Stimulated activated CD8-positive, alpha-beta memory T cell treated with anti-CD3 and anti-CD28 coated beads, Interleukin-7, amount 100 ng/mL, for 48 hours (primary cell): ENCODE results near the gene S100A5.
"Not testable (repeated sequence)": the region's sequence is repeated elsewhere in the genome, so short reads cannot be mapped to it uniquely, and the experiment has no call there.

Source experiments
- DNase-seq, 2 donors: peaks; one replicate each; pipeline ENCODE4 v3.0.0-alpha.2; 2020; ENCODE audit warnings: low read depth in 1 of 2; ENCODE audit errors: extremely low read depth in 1 of 2

Gene S100A5

DNA sequence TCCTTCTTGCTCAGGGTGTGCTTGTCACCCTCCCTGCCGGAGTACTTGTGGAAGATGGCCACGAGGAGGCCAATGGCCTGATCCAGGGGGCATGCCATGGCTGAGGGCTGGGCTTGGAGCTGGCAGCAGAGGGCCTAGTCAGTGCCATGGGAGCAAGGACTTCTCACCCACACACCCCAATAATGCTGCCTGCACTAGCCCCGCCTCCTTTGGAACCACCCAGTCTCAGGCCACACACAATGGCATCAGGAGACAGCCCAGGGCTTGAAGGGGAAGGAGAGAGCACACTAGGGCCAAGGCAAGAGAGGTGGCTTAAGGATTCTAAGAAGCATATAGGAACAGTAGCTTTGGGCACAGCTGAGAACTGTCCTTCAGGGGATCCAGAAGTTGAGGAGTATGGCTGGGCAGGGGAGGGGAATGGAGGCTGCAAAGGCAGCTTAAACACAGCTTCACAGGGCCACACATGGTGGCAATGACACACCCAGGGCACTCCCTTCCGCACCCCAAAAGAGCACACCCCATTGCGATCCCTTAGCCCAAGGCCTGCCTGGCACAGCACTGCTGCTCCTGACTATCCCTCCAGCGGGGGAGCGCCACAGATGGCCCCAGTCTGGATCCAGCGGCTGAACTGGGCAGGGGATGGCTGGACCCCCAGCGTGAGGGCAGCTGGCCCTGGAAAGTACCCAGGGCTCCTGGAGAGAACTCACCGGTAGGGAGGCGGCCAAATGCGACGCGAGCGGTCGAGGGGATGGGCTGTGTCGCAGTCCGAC lies 5.3 kb downstream of the S100A5 start, which contains the start of gene S100A6:
S100A6 (minus strand) TSS at position 750 of the 770 bp plus-strand sequence; CDS start at position 98, 652 bp downstream.
- DNase-seq, result no peak

DNA sequence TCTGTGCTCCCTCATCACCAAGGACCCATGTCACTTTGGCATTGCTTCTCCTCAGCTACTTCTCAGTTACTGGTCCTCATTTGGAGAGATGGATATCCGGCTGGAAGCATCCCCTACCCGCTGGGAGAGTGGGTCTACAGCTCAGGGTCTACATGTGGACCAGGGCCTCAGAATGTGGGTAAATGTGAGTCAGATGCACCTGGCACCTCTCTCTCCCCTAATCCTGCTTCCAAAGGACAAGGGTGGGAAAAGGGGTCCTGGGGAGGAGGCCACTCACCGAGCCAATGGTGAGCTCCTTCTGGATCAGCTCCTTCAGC lies 5.9 kb downstream of the S100A5 start:
- DNase-seq, result no peak

DNA sequence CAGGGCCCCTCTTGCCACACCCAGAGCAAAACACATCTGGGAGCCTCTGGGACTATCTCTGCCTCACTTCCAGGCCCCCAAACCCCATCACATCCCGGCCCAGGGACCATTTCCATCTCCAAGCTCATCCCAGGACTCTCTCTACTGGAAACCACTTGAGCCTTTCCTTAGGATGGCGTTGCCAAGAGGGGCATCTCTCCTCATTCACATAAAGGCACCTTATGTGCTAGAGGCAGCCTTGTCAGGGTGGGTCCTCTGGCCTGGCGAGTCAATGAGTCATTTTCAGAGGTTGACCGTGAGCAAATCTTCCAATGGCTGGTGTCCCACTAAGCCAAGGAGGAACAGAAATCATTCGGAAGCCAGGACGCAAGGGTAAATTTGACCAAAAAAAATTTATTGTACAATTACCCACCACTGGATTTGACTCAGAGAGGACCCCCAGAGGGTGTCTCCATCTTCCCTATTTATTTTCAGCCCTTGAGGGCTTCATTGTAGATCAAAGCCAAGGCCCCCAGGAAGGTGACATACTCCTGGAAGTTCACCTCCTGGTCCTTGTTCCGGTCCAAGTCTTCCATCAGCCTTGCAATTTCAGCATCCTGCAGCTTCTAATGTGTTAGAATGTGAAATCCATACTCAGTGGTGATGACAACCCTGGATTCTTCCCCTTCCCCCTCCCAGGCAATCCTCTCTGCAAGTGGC lies 6.4 kb downstream of the S100A5 start:
- no peak for DNase-seq

DNA sequence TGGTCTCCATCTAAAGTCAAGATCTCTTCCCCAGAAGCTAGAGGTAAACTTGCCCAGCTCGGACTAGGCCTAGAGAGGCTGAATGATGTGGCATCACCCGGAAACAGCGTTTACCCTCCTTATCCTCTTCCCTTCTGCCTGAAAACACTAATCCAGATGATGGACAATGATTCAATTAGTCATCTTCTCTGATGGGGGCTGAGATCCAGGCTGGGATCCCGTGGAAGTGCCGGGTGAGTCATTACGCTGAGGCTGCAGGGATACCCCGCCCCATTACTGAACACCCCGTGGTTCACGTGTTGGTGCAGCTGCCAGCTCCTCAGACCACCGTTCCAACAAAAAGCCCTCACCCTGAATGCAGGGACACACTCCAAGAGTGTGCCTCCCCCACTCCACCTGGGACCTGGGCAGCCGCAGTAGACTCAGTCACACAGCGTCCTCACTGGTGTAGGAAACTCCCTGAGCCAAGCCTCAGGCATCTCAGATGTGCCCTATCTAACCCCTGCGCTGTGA lies 7.0 kb downstream of the S100A5 start:
- no peak for DNase-seq

DNA sequence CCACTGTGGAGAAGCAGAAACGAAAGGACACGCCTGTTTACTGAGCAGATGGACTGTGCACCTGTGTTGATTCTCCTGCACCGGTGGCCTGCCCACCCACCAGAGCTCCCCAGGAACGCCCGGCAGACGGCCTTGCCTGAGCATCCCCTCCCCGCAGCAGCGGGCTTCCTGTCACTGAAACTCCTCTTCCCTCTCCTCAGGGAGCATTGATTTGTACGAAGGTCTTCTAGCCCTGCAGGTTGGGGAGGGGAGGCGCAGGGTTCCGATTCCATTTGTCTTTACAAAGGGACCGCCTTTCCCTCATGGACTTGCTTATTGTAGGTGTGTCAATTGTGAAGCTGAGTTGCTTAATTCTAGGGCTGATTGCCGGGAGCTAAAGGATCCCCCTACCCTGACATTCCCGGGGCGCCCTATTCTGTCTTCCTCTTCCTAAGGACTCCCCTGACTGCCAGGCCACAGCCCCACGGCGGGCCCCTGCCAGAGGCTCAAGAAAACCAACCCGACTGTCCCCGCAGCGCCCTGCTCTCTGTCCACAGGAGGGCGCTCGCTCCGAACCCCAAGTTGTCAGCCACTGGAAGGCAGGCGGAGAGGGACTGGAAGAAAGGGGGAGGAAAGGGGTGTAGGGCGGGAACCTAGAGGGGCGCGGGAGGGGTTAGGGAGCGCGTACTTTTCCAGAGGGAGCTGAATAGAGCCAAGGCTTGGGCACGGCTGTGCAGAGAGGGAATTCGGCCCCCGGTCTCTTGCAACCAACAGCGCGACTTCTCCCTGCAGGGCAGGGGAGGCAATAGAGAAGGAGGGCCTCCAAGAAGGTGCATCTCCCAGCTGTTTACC lies 7.8 kb downstream of the S100A5 start:
- DNase-seq, result peak in 1 of 2 donors; percentile 73

DNA sequence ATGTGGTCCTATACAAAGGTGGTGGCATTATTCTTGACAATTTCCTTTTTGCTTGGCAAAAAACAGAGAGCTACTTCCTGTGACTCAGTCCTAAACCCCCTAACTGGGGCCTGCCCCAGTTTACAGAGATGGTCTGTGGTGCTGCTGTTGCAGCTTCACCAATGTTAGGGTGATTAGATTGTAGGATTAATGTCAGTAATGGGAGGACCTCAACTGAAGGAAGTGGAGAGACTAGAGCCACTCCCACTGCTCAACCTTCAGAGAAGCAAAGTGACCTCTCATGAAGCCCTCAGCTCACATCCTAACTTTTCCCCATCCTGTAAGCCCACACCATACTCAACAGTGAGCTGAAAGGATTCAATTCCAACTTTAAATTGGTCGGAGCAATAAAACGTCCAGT lies 8.6 kb downstream of the S100A5 start:
- DNase-seq, result no peak

DNA sequence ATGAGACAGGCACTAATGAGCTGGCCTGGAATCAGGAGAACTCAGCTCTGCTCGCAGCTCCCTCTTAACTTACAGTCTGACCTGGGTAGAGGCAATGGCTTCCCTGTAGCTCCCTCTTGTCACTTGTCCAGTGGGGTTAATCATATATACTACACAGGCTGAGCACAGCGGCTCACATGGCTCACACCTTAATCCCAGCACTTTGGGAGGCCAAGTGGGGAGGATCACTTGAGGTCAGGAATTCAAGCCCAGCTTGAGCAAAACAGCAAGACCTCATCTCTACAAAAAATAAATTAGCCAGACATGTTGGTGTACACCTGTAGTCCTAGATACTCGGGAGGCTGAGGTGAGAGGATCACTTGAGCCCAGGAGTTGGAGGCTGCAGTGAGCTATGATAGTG lies 9.1 kb downstream of the S100A5 start:
- no peak for DNase-seq

DNA sequence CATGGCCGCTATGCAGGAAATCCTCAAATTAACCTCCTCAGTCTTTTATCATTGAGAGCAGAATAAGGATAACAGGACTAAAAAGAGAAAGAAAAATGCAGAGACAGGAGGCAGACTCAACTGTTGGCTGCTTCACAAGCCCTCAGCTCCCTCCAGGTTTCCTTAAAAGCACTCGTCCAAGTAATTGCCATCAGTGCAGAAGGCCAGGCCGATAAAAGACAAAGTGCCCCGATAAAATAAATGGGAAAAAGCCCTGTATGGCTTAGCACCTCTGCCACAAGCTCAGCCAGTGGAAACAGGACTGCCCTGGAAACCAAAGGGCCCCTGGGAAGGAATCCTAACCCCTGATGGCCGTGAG lies 13.1 kb downstream of the S100A5 start:
- no peak for DNase-seq

DNA sequence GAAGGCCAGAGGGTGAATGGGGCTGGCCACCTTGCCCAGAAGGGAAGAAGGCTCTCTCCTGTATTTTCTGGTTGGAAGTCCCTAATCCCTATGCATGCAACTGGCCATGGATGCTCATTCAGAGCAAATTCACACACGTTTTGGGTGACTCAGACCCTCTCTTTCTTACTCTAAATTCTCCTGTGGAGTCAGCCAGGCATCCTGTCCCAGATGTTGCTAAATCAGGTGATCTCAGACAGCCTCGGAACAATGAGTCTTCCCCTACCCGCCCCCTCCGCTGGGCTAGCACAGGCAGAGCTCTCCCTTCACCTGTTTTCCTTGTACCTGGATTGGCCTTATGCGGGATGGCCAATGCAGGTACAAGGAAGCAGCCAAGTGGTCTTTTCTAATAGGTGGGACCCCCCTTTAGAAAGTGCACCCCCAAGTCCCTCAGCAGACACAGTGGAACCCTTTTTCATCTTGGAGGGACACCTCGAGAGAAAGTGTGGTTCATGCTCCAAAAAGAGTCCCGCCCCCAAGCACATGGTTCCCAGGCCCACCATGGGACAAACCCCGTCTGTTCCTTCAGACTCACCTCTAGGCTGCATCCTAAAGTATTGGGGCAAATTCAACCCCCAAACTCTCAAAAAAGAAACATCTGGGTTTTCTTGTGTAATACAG lies 13.6 kb downstream of the S100A5 start:
- no peak for DNase-seq

DNA sequence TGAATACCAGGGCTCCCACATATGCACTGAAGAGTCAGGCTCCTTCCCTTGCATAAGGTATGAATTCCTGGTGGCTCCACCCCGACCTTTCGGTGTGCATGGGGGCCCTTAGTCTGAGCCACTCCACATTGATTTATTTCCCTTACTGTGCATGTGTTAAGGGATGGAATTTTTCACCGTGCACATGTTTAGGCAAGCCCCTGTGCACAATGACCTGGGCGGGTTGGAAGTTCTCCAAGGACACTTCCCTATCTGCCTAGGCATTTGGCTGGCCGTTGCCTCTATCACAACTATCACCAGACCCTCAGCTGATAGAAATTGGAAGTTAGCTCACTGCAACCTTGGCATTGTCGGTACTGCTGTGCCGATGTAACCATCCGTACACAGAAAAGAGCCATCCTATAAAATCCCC lies 14.6 kb downstream of the S100A5 start:
- no peak for DNase-seq

DNA sequence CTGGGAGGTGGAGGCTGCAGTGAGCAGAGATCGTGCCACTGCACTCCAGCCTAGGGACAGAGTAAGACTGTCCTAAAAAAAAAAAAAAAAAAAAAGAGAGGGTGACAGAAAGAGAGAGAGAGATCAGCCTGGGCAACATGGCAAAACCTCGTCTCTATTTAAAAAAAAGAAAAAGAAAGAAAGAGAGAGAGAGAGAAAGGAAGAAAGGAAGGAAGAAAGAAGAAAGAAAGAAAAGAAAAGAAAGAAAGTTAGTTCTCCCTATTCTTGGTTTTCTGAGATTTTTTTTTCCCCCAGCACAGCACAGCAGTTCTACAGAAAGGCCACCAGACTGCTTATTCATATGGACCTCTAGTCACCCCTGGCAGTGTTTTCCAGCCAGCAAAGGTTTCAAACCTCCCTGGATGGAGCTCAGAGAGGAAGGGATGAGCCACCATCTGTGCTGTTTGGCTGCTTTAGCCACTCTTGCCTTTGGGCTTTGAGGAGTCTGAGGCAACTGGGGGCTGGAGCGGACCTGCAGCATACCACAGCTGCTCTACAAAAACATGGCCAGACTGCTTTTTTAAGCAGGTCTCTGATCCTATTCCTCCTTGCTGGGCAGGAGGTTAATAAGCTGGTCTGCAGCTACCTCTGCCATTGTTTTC lies 15.5 kb downstream of the S100A5 start:
- no peak for DNase-seq

DNA sequence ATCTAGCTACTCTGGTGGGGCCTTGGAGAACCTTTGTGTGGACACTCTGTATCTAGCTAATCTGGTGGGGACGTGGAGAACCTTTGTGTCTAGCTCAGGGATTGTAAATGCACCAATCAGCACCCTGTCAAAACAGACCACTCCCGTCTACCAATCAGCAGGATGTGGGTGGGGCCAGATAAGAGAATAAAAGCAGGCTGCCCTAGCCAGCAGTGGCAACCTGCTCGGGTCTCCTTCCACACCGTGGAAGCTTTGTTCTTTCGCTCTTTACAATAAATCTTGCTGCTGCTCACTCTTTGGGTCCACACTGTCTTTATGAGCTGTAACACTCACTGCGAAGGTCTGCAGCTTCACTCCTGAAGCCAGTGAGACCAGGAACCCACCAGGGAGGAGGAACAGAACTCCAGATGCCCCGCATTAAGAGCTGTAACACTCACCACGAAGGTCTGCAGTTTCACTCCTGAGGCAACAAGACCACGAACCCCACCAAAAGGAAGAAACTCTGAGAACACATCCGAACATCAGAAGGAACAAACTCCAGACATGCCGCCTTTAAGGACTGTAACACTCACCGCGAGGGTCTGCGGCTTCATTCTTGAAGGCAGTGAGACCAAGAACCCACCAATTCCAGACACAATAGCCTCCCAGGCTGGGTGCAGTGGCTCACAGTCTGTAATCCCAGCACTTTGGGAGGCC lies 18.2 kb downstream of the S100A5 start:
- DNase-seq, result not testable (repeated sequence)

DNA sequence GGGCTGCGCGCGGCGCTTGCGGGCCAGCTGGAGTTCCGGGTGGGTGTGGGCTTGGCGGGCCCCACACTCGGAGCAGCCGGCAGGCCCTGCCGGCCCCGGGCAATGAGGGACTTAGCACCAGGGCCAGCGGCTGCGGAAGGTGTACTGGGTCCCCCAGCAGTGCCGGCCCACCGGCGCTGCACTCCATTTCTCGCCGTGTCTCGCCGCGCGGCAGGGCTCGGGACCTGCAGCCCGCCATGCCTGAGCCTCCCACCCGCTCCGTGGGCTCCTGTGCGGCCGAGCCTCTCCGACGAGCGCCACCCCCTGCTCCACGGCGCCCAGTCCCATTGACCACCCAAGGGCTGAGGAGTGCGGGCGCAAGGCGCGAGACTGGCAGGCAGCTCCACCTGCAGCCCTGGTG lies 18.9 kb downstream of the S100A5 start:
- DNase-seq, result not testable (repeated sequence)

DNA sequence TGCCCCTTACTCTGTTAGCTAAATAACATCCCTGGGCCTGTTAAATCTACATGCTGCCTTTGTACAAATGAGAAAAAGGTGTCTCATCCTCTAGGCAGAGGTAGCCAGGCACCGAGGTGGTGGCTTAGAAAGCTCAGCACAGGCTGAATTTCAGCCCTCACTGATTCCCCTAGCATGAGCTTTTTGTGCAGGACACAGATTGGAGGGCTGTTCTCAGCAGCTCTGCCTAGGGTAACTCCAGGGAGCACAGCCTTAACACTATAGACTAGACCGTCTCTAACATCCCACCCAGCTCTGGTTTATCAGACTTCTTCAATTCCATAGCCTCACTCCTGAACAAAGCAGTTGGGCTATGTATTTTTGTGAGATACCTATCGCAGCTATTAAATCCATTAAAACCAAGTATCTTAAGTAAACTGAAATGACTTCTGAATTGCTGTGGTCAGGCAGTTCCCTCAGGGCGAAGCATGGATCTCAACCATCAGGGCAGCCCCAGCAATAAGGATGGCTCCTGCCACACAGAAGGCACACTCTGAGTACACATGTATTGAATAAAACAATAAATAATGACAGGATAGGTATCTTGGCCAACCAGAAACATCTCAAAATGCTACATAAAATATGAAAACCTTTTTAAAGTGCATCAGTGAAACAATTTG lies 19.8 kb downstream of the S100A5 start:
- DNase-seq, result no peak

DNA sequence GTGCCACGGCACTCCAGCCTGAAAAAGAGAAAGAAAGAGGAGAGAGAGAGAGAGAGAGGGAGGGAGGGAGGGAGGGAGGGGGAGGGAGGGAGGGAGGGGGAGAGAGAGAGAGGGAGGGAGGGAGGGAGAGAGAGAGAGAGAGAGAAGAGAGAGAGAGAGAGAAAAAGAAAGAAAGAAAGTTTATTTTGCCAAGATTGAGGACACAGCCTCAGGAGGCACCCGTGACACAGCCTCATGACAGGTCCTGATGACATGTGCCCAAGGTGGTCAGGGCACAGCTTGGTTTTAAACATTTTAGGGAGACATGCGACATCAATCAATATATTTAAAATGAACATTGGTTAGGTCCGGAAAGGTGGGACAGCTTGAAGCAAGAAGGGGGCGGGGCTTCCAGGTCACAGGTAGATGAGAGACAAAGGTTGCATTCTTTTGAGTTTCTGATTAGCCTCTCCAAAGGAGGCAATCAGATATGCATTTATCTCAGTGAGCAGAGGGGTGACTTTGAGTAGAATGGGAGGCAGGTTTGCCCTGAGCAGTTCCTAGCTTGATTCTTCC lies 20.5 kb downstream of the S100A5 start:
- DNase-seq, result not testable (repeated sequence)

DNA sequence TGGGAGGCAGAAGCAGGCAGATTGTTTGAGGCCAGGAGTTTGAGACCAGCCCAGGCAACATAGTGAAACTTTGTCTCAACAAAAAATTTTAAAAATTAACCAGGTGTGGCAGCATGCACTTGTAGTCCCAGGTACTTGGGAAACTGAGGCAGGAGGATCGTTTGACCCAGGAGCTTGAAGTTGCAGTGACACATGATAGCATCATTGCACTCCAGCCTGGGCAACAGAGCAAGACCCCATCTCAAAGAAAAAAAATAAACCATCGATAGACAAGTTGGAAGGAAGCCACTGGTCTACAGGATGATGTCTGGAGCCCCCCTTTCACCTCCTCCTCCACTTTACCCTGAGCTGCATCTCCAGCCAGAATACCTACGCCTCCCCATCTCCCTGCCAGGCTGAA lies 21.5 kb downstream of the S100A5 start:
- DNase-seq, result no peak

DNA sequence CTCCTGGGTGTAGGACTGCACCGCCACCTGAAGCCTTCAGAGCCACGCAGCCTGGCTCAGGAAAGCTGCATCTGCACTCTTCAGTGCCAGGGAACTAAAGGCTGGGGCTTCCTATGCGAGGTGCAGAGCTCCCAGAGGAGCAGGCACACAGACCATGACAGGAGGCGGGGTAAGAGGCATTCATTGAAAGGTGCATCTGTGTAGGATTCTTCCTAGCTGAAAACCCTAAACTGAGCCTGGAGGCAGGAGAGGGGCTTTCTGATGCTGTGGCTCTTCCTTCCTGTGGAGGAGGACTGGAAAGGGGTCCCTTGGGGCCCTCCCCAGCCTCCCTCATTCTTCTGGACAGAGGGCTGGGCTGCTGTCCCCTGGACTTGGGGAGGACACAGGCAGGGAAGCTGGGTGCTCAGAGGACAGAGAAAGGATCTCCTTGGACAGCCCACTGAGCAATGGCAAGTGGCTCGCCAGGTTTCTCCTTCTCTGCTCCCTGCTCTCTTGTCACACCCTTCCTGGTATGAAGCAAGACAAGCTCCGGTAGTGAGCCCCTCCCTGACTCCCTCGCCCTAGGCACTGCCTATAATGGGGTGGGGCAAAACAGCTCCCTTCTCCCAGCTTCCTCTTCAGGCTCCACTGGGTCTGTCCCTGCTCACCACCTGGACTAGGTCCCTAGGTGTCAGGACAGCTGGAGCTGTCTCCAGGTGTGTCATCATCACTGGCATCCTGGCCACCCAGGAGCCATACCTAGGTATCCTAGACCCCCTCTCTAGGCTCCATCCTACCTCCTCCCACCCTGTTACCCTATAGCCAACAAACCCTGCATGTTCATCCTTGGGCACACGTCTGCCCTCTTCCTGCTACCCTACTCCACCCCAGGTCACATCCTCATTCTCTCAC lies 25.0 kb downstream of the S100A5 start:
- no peak for DNase-seq

DNA sequence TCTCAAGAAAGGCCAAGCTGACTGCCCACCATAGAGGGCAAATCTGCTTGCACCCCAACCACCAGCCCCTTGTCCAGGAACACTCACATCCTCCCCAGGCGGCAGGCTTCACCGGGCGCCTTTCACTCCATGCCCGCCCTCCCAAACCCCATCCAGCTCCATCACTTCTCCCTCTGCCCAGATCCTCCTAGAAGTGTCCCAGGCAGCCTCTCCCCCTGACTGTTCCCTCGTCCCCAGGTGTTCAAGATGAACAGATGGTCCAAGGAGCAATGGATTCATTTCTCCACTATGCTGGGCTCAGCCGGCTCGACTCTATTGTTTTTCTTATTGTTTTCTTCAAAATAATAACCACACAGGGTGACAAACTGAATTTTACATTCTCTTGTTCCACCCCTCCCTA lies 27.1 kb downstream of the S100A5 start:
- DNase-seq, result no peak
